Peyer's patch (tissue), 4 donors: ENCODE measurements around the gene NOG. TPM values are rescaled to one million over a fixed set of nuclear protein-coding genes. Genes with fewer than 3 reads are reported as not detected.
A peak's percentile ranks its signal among the peaks of the same experiment; 100 is the strongest.

Experiments used
- DNase-seq, 3 donors: peaks; one replicate each; pipeline ENCODE4 v3.0.0-alpha.2; 2017 to 2019
- H3K27ac ChIP-seq, 4 donors: fragments of 200-600 bp; sonication (generic); one replicate each; pipeline ENCODE4 v1.5.1; 2016 to 2019
- H3K27me3 ChIP-seq, 2 donors: fragments of 200-600 bp; sonication (generic); one replicate each; pipeline ENCODE4 v1.5.1; 2019
- H3K36me3 ChIP-seq, 3 donors: fragments of 200-600 bp; sonication (generic); one replicate each; pipeline ENCODE4 v1.5.1; 2016 to 2019
- H3K4me1 ChIP-seq, 4 donors: fragments of 200-600 bp; sonication (generic); one replicate each; pipeline ENCODE4 v1.5.1; 2016 to 2019
- H3K4me3 ChIP-seq, 4 donors: fragments of 200-600 bp; sonication (generic); 1 replicate in 3 of 4; 2 replicates in 1 of 4; pipeline ENCODE4 v1.5.1; 2016 to 2019; ENCODE audit warnings: mild to moderate bottlenecking in 1 of 4
- H3K9me3 ChIP-seq, 4 donors: fragments of 200-600 bp; sonication (generic); one replicate each; pipeline ENCODE4 v1.5.1; 2016 to 2019; ENCODE audit warnings: mild to moderate bottlenecking in 1 of 4
- POLR2A ChIP-seq, 2 donors: fragments of 450-650 bp; IDR thresholded peaks; one replicate each; pipeline ENCODE4 v1.5.1; 2017; ENCODE audit warnings: antibody characterized with exemption in 2 of 2, mild to moderate bottlenecking in 2 of 2, moderate library complexity in 2 of 2
- total RNA-seq, 4 donors: library from RNA; depleted of rRNA; stranded (reverse); fragments of >200 nt; gene quantifications; one replicate each; pipeline ENCODE4 v1.1.0, GENCODE V29; 2016
- TF ChIP-seq, protein P1 (sequence below), 6 experiments: fragments of 450-650 bp in 4 of 6; fragments of 200-600 bp in 2 of 6; sonication (generic) in 1 of 6; IDR thresholded peaks; one replicate each; pipeline ENCODE4 v1.5.1; 2017 to 2019; ENCODE audit warnings: antibody characterized with exemption in 6 of 6, mild to moderate bottlenecking in 3 of 6, moderate library complexity in 1 of 6

Gene NOG
- total RNA-seq, 4 donors from 2014 or later = 0.40 TPM; not detected in 3

GRCh38 chr17:56594320-56595107, 1.0 kb downstream of the NOG start:
- Histone ChIP-seq H3K9me3 (no peaks in the 10 kb centered on the region), H3K4me3 (peak overlapping the region; percentile 29 to 59 (median 50)), H3K27me3 (peaks cover 0 to 24% of the 10 kb centered on the region in 2 donors), H3K27ac (peak overlapping the region in 2 of 4 donors; percentile 33 to 61), H3K36me3 (no peaks in the 10 kb centered on the region), H3K4me1 (peaks cover 0 to 51% (median 28%) of the 10 kb centered on the region in 4 donors)
- TF ChIP-seq, protein P1, sequence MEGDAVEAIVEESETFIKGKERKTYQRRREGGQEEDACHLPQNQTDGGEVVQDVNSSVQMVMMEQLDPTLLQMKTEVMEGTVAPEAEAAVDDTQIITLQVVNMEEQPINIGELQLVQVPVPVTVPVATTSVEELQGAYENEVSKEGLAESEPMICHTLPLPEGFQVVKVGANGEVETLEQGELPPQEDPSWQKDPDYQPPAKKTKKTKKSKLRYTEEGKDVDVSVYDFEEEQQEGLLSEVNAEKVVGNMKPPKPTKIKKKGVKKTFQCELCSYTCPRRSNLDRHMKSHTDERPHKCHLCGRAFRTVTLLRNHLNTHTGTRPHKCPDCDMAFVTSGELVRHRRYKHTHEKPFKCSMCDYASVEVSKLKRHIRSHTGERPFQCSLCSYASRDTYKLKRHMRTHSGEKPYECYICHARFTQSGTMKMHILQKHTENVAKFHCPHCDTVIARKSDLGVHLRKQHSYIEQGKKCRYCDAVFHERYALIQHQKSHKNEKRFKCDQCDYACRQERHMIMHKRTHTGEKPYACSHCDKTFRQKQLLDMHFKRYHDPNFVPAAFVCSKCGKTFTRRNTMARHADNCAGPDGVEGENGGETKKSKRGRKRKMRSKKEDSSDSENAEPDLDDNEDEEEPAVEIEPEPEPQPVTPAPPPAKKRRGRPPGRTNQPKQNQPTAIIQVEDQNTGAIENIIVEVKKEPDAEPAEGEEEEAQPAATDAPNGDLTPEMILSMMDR (IDR thresholded peaks at IDR 0.05) = no peak
- no peak for TF ChIP-seq POLR2A (IDR thresholded peaks at IDR 0.05)
- DNase-seq = peak in 1 of 3 donors; percentile 46

GRCh38 chr17:56595108-56595418, 1.6 kb downstream of the NOG start:
- peaks cover 0 to 51% (median 28%) of the 10 kb centered on the region in 4 donors for H3K4me1 ChIP-seq

GRCh38 chr17:56595831-56596690, 2.6 kb downstream of the NOG start:
- DNase-seq = no peak
- peak overlapping the region in 1 of 4 donors; percentile 5 for H3K27ac ChIP-seq
- H3K4me1 ChIP-seq = peaks cover 0 to 51% (median 28%) of the 10 kb centered on the region in 4 donors
- peaks cover 0 to 24% of the 10 kb centered on the region in 2 donors for H3K27me3 ChIP-seq
- TF ChIP-seq, protein P1 (IDR thresholded peaks at IDR 0.05) = no peak
- TF ChIP-seq POLR2A (IDR thresholded peaks at IDR 0.05) = no peak
- no peaks in the 10 kb centered on the region for H3K36me3 ChIP-seq
- no peaks in the 10 kb centered on the region for H3K9me3 ChIP-seq
- H3K4me3 ChIP-seq = peak overlapping the region in 2 of 4 donors; percentile 4 to 13

More at GRCh38 chr17:56595108-56595418, 1.6 kb downstream of the NOG start:
- Histone ChIP-seq H3K9me3 (no peaks in the 10 kb centered on the region), H3K27me3 (peaks cover 0 to 24% of the 10 kb centered on the region in 2 donors), H3K36me3 (no peaks in the 10 kb centered on the region), H3K27ac (no peak overlapping the region), H3K4me3 (peak overlapping the region in 1 of 4 donors; percentile 59)
- TF ChIP-seq POLR2A (IDR thresholded peaks at IDR 0.05) = no peak
- TF ChIP-seq, protein P1 (IDR thresholded peaks at IDR 0.05) = no peak
- no peak for DNase-seq

DNA sequence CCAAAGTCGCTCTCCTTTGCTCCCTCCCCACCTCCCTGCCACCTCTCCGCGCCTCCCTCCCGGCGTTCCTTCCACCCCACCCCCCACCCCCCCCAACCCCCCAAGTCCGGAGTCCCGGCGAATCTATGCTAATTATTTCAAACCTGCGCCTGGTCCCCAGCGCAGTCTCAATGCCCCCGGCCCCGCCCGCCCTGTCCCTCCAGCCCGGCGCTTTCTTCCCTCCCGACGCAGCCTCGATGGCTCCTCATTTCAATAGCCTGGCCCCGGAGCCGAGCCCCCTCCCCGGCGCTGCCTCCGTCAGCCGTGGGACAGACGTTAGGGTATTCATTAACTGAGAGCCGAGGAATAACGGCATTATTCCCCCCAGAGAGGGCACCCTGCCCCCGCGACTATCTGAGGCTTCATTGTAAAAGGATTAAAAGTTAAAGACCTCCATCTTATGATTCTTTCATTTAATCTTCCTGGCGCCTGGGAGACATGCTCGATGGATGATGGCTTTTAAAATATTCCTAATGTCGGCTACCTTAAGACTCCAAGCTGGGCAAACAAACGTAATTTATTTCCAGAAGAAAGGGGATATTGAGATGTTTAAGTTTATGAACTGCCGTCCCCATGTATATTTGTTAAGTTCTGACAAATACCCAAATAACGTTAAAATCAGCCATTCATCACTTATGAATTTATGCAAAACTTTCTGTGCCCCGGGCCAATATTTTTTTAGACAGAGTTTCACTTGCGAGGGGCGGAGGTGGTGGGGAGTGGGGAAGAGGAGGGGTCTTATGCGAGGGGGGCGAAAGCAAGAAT, 3.4 kb downstream of the NOG start:
- Histone ChIP-seq H3K9me3 (no peaks in the 10 kb centered on the region), H3K27me3 (peaks cover 0 to 24% of the 10 kb centered on the region in 2 donors), H3K36me3 (no peaks in the 10 kb centered on the region), H3K27ac (no peak overlapping the region), H3K4me1 (peaks cover 0 to 51% (median 28%) of the 10 kb centered on the region in 4 donors), H3K4me3 (peak overlapping the region in 3 of 4 donors; percentile 9 to 14 (median 13))
- TF ChIP-seq, protein P1 (IDR thresholded peaks at IDR 0.05) = no peak
- no peak for TF ChIP-seq POLR2A (IDR thresholded peaks at IDR 0.05)
- DNase-seq = no peak

DNA sequence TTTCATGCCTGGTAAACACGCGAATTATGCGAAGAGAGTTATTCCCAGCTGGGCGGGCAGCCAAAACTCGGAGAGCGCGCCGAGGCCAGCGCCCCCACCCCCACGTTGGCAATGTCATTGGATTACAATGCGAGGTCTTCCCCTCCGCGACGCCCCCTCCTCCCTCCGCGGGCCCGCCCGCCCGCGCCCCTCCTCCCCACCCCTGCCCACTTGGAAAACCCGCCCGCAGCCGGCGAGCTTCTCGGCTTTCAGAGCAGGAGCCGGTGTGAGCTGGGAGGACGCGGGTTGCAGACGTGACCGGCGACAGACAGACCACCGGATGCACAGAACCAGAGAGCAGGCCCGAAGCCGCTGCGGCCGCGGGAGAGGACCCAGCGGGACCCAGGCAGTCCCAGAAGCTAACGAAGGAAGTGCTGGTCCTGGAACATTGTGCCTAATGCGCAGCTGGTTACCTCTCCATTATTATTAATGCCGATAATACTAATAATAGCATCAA, 4.0 kb downstream of the NOG start:
- Histone ChIP-seq H3K36me3 (no peaks in the 10 kb centered on the region), H3K27me3 (peaks cover 0 to 24% of the 10 kb centered on the region in 2 donors), H3K9me3 (no peaks in the 10 kb centered on the region), H3K4me1 (peaks cover 0 to 46% (median 26%) of the 10 kb centered on the region in 4 donors), H3K27ac (no peak overlapping the region), H3K4me3 (peak overlapping the region in 2 of 4 donors; percentile 9 to 14)
- DNase-seq = no peak
- TF ChIP-seq, protein P1 (IDR thresholded peaks at IDR 0.05) = no peak
- no peak for TF ChIP-seq POLR2A (IDR thresholded peaks at IDR 0.05)
